ENCODE data around the gene SOX13. TPM values are rescaled to one million over a fixed set of nuclear protein-coding genes. Genes with fewer than 3 reads are reported as not detected.

Gene SOX13
- total RNA-seq, 4 donors from 2014 or later: 15.6 to 31.1 (median 16.3) TPM

DNA sequence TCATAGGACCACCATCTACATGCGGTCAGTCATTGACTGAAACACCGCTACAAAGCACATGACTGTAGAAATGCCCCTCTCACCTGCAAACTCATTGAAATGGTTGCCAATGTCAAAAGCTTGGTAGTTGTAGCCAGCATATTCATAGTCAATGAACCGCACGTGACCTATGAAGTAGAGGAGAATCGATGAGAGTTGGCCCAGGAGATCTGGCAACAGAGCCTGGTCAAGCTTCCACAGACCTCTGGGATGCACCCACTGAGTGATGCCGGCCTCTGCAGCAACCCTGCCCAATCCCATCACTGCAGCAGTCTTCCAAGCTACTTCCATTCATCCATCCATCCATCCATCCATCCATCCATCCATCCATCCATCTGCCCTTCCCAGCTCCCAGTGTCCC, 67.0 kb downstream of the SOX13 start:
- Histone ChIP-seq H3K27ac (no peak overlapping the region), H3K4me3 (no peak overlapping the region), H3K9me3 (no peaks in the 10 kb centered on the region), H3K36me3 (no peaks in the 10 kb centered on the region), H3K27me3 (no peaks in the 10 kb centered on the region), H3K4me1 (no peaks in the 10 kb centered on the region)
- ATAC-seq (no peak), DNase-seq (no peak)
- TF ChIP-seq, protein P1, sequence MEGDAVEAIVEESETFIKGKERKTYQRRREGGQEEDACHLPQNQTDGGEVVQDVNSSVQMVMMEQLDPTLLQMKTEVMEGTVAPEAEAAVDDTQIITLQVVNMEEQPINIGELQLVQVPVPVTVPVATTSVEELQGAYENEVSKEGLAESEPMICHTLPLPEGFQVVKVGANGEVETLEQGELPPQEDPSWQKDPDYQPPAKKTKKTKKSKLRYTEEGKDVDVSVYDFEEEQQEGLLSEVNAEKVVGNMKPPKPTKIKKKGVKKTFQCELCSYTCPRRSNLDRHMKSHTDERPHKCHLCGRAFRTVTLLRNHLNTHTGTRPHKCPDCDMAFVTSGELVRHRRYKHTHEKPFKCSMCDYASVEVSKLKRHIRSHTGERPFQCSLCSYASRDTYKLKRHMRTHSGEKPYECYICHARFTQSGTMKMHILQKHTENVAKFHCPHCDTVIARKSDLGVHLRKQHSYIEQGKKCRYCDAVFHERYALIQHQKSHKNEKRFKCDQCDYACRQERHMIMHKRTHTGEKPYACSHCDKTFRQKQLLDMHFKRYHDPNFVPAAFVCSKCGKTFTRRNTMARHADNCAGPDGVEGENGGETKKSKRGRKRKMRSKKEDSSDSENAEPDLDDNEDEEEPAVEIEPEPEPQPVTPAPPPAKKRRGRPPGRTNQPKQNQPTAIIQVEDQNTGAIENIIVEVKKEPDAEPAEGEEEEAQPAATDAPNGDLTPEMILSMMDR (IDR thresholded peaks at IDR 0.05 in 4 of 5, conservative IDR thresholded peaks at IDR 0.05 in 1 of 5): no peak
- TF ChIP-seq POLR2A (IDR thresholded peaks at IDR 0.05): no peak
- intact Hi-C loops (cut with DNase I; ENCODE audit: low total_unique reads): no loop called here
- in situ Hi-C loops (cut with MboI; ENCODE audit: low sequenced_read_pairs in 4 of 4): loop anchor here in 1 of 4 donors (10.0 kb wide), 1 partner anchor 65 kb away; the partner anchor contains the start of gene SOX13

DNA sequence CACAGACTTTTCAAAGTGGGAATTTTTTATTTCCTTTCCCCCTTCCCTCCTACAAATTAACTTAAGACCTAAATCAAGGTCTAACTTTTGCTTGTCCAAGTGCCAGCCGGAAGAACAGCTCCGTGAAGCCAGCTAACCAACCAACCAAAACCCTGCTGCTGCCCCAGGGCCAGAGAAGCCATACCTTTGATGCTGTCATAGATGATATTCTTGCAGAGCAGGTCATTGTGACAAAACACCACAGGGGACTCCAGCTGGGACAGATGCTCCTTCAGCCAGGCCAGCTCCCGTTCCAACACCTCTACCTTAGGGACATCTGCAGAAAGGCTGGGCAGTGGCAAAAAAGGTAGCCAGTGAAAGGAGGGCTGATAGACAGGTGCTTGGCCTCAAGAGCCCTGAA, 68.2 kb downstream of the SOX13 start:
- no peaks in the 10 kb centered on the region for H3K36me3 ChIP-seq
- intact Hi-C loops (cut with DNase I; ENCODE audit: low total_unique reads): no loop called here
- no peak overlapping the region for H3K4me3 ChIP-seq
- TF ChIP-seq, protein P1 (IDR thresholded peaks at IDR 0.05 in 4 of 5, conservative IDR thresholded peaks at IDR 0.05 in 1 of 5): no peak
- TF ChIP-seq POLR2A (IDR thresholded peaks at IDR 0.05): no peak
- no peak overlapping the region for H3K27ac ChIP-seq
- no peaks in the 10 kb centered on the region for H3K9me3 ChIP-seq
- ATAC-seq (no peak), DNase-seq (no peak)
- in situ Hi-C loops (cut with MboI; ENCODE audit: low sequenced_read_pairs in 4 of 4): no loop called here
- no peaks in the 10 kb centered on the region for H3K27me3 ChIP-seq
- no peaks in the 10 kb centered on the region for H3K4me1 ChIP-seq

DNA sequence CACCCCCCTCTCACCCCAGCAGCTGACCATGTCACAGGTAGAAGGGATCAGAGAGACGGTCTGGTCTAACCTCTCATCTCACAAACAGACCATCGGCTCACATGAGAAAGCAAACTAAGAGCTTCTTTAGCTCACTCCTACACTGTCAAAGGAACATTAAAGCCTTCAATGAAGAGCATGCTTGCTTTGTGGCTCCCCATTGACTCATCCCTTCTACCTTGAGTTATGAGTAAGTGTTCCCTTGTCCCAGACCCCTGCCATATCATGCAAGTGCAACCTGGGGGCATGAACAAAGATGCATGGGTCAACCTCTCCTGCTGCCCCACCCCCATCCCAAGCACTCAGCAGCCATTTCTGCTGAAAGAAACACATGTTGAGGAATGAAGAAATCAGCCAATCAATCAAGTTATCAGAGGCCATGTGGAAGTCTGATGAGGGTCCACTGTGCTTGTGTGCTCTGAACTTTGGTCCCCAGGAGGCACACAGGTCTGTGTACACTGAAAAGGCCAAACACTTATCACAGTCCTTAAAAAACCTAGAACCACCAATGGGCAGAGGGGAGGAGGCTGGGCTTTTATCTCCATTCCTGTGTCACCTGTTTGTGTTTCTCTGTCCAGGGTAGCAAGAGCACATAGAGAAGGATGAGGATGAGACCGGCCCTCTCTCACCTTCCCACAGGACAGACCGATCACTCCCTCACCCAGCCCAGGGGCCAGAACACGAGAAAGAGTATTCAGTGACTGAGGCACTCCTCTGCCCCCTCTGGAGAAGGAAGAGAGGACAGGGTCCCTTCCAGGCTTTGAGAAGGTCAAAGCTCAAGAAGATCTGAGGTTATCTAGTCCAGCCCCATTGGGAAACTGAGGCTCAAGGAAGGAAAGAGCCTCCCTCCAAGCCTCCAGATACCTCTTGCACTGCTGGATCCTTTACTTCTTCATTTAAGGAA, 69.4 kb downstream of the SOX13 start:
- no peaks in the 10 kb centered on the region for H3K27me3 ChIP-seq
- no peak overlapping the region for H3K4me3 ChIP-seq
- intact Hi-C loops (cut with DNase I; ENCODE audit: low total_unique reads): no loop called here
- no peaks in the 10 kb centered on the region for H3K9me3 ChIP-seq
- H3K4me1 ChIP-seq: no peaks in the 10 kb centered on the region
- H3K27ac ChIP-seq: no peak overlapping the region
- no peak for TF ChIP-seq POLR2A (IDR thresholded peaks at IDR 0.05)
- TF ChIP-seq, protein P1 (IDR thresholded peaks at IDR 0.05 in 4 of 5, conservative IDR thresholded peaks at IDR 0.05 in 1 of 5): no peak
- H3K36me3 ChIP-seq: no peaks in the 10 kb centered on the region
- ATAC-seq (no peak), DNase-seq (no peak)
- in situ Hi-C loops (cut with MboI; ENCODE audit: low sequenced_read_pairs in 4 of 4): no loop called here

DNA sequence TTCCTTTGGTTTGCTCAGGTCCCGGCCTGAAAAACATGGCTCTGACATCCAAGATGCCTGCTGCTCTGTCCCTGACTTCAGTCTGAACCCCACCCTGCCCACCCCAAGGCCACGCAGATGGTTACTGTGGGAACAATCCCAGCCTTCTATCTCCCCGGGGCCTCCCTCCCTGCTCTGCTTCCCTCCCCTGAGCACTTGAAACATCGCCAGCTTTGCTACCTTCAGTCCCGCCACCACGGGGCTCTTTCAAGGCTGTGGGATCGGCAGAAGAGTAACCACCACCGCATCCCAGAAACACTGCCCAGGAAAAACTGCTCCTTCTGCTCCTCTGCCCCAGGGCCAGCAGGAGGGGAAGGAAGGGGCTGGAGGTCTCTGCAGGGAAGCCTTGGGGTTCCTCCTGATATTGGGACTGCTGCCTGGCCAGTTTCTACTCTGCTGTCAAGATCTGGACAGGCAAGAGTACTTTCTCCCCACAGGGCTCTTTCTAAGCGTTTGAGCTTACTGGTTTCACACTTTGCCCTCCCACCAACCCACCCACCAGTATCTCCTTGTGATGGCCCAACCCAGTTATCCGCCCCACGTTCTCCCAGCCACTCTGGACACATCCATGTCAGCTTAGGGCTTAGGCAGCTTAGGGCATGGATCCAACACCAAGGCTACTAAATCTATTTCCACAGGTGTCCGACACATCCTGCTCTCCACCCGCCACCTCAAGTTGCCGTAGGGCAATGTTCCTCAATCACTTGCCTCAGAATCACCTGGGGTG, 70.5 kb downstream of the SOX13 start:
- Histone ChIP-seq H3K27ac (no peak overlapping the region), H3K4me3 (no peak overlapping the region), H3K9me3 (no peaks in the 10 kb centered on the region), H3K36me3 (no peaks in the 10 kb centered on the region), H3K4me1 (no peaks in the 10 kb centered on the region), H3K27me3 (no peaks in the 10 kb centered on the region)
- DNase-seq: no peak
- in situ Hi-C loops (cut with MboI; ENCODE audit: low sequenced_read_pairs in 4 of 4): no loop called here
- intact Hi-C loops (cut with DNase I; ENCODE audit: low total_unique reads): no loop called here
- TF ChIP-seq POLR2A (IDR thresholded peaks at IDR 0.05): no peak
- TF ChIP-seq, protein P1 (IDR thresholded peaks at IDR 0.05 in 4 of 5, conservative IDR thresholded peaks at IDR 0.05 in 1 of 5): no peak
- no peak for ATAC-seq

Measured in gastrocnemius medialis (tissue), 4 donors.